MCF 10A (cell line): ENCODE results near the gene CGNL1. TPM values are rescaled to one million over a fixed set of nuclear protein-coding genes. Genes with fewer than 3 reads are reported as not detected.

Experiments used
- BruUV-seq: library from RNA; stranded (reverse); fragments of 400-500 nt; replicated peaks from 2 replicates; lab custom pipeline; 2021; lab: Mats Ljungman, UMichigan
- CTCF ChIA-PET: fragments of 300-600 bp; sonication (Branson Sonifier 250); formaldehyde crosslinking; extraction: SDS; loops from one replicate; lab custom pipeline; 2021; ENCODE audit warnings: antibody characterized with exemption, inconsistent platforms; lab: Yijun Ruan, JAX
- POLR2A ChIA-PET: fragments of 300-600, 350-650 bp; sonication (Branson Sonifier 250); formaldehyde crosslinking; extraction: SDS; loops from one replicate; lab custom pipeline; 2020; ENCODE audit warnings: antibody characterized with exemption, inconsistent platforms; lab: Yijun Ruan, JAX
- DNase-seq: peaks from one replicate; pipeline ENCODE4 v3.0.0-alpha.2; 2018; ENCODE audit not compliant: unreplicated experiment
- H3K27ac Mint-ChIP-seq: one replicate; pipeline ENCODE4 v1.8.0; 2022; ENCODE audit warnings: mild to moderate bottlenecking, low read depth, mixed read lengths; ENCODE audit not compliant: unreplicated experiment
- H3K27me3 Mint-ChIP-seq: one replicate; pipeline ENCODE4 v1.8.0; 2022; ENCODE audit warnings: mixed read lengths; ENCODE audit not compliant: insufficient read depth, unreplicated experiment
- H3K36me3 Mint-ChIP-seq: one replicate; pipeline ENCODE4 v1.8.0; 2022; ENCODE audit warnings: mild to moderate bottlenecking, moderate library complexity, mixed read lengths; ENCODE audit not compliant: insufficient read depth, unreplicated experiment
- H3K4me1 Mint-ChIP-seq: one replicate; pipeline ENCODE4 v1.8.0; 2022; ENCODE audit warnings: mixed read lengths; ENCODE audit not compliant: insufficient read depth, unreplicated experiment
- H3K4me3 Mint-ChIP-seq: one replicate; pipeline ENCODE4 v1.8.0; 2022; ENCODE audit warnings: mild to moderate bottlenecking, moderate library complexity, mixed read lengths; ENCODE audit not compliant: unreplicated experiment
- H3K9me3 Mint-ChIP-seq: one replicate; pipeline ENCODE4 v1.8.0; 2022; ENCODE audit warnings: mixed read lengths; ENCODE audit not compliant: unreplicated experiment
- intact Hi-C: fragments of 100-400 bp; cut with micrococcal nuclease; formaldehyde crosslinking; loops from 2 replicates; pipeline ENCODE4 v1.14.1; 2022
- total RNA-seq: library from RNA; stranded (reverse); gene quantifications from 2 replicates; pipeline ENCODE4 v1.2.3, GENCODE V29; 2022
- TF ChIP-seq, protein P1 (sequence below): fragments of 200-600 bp; IDR thresholded peaks from one replicate; pipeline ENCODE4 v1.8.0; 2022; ENCODE audit warnings: antibody characterized with exemption, mild to moderate bottlenecking; ENCODE audit not compliant: unreplicated experiment

The CGNL1 gene
- total RNA-seq, 1 experiment from 2014 or later = 0.05 TPM

DNA sequence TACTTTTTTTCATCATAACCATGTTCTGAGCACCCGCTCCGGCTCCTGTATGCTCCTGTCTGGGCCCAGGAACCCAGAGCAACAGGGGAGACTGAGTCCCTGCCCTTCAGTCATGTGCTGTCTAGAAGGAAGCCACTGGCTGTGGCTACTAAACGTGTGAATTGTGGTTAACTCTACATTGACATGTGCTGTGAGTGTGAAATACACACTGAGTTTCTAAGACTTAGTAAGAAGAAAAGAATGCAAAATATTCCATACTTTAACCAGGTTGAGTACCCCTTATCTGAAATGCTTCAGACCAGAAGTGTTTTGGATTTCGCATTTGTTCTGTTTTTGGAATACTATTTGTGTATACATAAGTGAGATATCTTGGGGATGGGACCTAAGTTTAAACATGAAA is 42.8 kb upstream of the CGNL1 start:
- Mint-ChIP-seq H3K4me3 (no peak overlapping the region), H3K27me3 (peaks cover 17% of the 10 kb centered on the region), H3K36me3 (no peaks in the 10 kb centered on the region), H3K9me3 (no peaks in the 10 kb centered on the region), H3K27ac (no peak overlapping the region), H3K4me1 (peaks cover 7% of the 10 kb centered on the region)
- BruUV-seq = no TSS peak
- POLR2A ChIA-PET = interaction anchor here (0.7 kb wide), 1 partner anchor 31 kb away, joined by 3 read pairs; no protein-coding TSS in a partner anchor
- no peak for DNase-seq
- TF ChIP-seq, protein P1, sequence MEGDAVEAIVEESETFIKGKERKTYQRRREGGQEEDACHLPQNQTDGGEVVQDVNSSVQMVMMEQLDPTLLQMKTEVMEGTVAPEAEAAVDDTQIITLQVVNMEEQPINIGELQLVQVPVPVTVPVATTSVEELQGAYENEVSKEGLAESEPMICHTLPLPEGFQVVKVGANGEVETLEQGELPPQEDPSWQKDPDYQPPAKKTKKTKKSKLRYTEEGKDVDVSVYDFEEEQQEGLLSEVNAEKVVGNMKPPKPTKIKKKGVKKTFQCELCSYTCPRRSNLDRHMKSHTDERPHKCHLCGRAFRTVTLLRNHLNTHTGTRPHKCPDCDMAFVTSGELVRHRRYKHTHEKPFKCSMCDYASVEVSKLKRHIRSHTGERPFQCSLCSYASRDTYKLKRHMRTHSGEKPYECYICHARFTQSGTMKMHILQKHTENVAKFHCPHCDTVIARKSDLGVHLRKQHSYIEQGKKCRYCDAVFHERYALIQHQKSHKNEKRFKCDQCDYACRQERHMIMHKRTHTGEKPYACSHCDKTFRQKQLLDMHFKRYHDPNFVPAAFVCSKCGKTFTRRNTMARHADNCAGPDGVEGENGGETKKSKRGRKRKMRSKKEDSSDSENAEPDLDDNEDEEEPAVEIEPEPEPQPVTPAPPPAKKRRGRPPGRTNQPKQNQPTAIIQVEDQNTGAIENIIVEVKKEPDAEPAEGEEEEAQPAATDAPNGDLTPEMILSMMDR = no peak
- CTCF ChIA-PET = interaction anchor here (0.6 to 1.4 kb wide), 2 partner anchors 187 to 193 kb away, joined by 3 to 5 read pairs; no protein-coding TSS in a partner anchor
- intact Hi-C loops = loop anchor here (10.0 kb wide), 1 partner anchor 839 kb away; no protein-coding TSS in a partner anchor

DNA sequence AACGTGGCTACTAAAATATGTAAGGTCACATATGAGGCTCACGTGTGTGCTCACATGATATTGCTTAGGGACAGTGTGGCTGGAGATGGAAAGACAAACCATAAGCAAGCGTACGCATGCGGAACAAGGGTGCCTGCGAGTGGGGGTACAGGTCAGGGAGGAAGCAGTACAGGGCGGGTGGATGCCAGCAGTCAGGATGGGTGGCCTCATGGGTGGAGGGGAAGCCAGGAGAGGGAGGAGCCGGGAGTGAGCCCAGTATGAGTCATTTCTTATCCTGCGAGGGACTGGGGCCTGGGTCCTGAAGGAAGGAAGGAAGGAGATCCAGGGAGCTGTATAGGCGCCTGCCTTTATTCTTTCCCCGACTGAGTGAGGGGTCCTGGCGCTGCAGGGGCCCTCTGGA is 42.0 kb upstream of the CGNL1 start:
- Mint-ChIP-seq H3K36me3 (no peaks in the 10 kb centered on the region), H3K9me3 (no peaks in the 10 kb centered on the region), H3K4me3 (no peak overlapping the region), H3K4me1 (peaks cover 7% of the 10 kb centered on the region), H3K27ac (no peak overlapping the region), H3K27me3 (peaks cover 9% of the 10 kb centered on the region)
- POLR2A ChIA-PET = interaction anchor here (0.7 kb wide), 2 partner anchors 30 to 1920 kb away, joined by 3 read pairs; no protein-coding TSS in a partner anchor
- peak; percentile 38 for DNase-seq
- no TSS peak for BruUV-seq
- TF ChIP-seq, protein P1 = no peak
- intact Hi-C loops = loop anchor here (10.0 kb wide), 1 partner anchor 839 kb away; no protein-coding TSS in a partner anchor
- CTCF ChIA-PET = interaction anchor here (0.6 to 1.4 kb wide), 2 partner anchors 193 to 849 kb away, joined by 3 to 5 read pairs; no protein-coding TSS in a partner anchor

DNA sequence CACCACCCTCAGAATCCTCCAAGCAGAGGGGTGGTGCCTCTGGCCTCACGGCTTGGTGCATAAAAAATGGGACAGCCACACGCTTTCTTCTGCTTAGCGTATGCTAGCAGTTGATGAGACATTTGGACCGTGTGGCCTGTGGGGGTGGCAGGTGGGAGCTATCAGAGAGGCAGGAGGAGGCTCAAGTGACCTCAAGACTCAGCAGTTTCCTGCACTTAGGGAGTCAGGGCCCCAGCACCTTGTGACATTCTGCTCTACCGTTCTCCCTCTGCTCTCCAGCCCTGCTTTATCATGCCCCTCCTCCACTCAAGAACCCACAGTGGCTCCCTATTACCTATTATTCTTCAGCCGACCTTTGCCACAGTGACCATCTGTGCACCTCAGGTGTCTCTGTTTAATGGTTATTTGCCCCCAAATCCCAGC is 41.0 kb upstream of the CGNL1 start:
- intact Hi-C loops = loop anchor here (10.0 kb wide), 1 partner anchor 841 kb away; no protein-coding TSS in a partner anchor
- CTCF ChIA-PET = interaction anchor here (0.9 to 1.2 kb wide), 3 partner anchors 20 to 212 kb away, joined by 3 to 4 read pairs (median 3); no protein-coding TSS in a partner anchor
- Mint-ChIP-seq H3K4me3 (no peak overlapping the region), H3K36me3 (no peaks in the 10 kb centered on the region), H3K4me1 (peaks cover 7% of the 10 kb centered on the region), H3K27ac (no peak overlapping the region), H3K9me3 (no peaks in the 10 kb centered on the region), H3K27me3 (no peaks in the 10 kb centered on the region)
- TF ChIP-seq, protein P1 = no peak
- POLR2A ChIA-PET = no interaction called here
- no TSS peak for BruUV-seq
- no peak for DNase-seq

DNA sequence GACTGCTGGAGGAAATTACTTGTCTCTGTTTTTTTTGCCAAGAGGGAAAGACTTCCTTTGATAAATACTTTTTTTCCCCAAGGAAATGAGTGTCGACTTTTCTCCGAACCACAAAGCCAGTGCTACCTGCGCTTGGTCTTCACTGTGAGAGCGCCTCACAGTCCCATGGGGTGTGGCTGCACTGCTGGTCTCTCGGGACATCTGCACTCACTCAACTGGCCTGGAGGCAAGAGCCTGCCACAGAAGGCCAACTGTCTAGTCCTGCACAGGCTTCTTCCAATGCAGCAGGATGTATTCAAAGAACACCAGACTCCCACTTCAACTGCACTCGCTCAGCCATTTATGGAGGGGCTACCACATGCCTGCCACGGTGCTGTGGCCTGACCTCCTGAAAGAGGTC is 40.6 kb upstream of the CGNL1 start:
- CTCF ChIA-PET = interaction anchor here (0.9 to 1.2 kb wide), 3 partner anchors 20 to 212 kb away, joined by 3 to 4 read pairs (median 3); no protein-coding TSS in a partner anchor
- Mint-ChIP-seq H3K4me1 (peaks cover 7% of the 10 kb centered on the region), H3K27ac (no peak overlapping the region), H3K4me3 (no peak overlapping the region), H3K9me3 (no peaks in the 10 kb centered on the region), H3K36me3 (no peaks in the 10 kb centered on the region), H3K27me3 (no peaks in the 10 kb centered on the region)
- TF ChIP-seq, protein P1 = no peak
- POLR2A ChIA-PET = no interaction called here
- intact Hi-C loops = loop anchor here (10.0 kb wide), 1 partner anchor 841 kb away; no protein-coding TSS in a partner anchor
- no peak for DNase-seq
- no TSS peak for BruUV-seq
